H1 (cell line): ENCODE data around the gene PCYT1B. TPM values are rescaled to one million over a fixed set of nuclear protein-coding genes. Genes with fewer than 3 reads are reported as not detected.

Experiments used
- CTCF ChIA-PET: fragments of 300-600 bp; sonication (Branson Sonifier 250); formaldehyde crosslinking; loops from one replicate; lab custom pipeline; 2021; ENCODE audit not compliant: partially characterized antibody; lab: Charles Lee
- POLR2A ChIA-PET: fragments of 300-600 bp; sonication (Branson Sonifier 250); formaldehyde crosslinking; loops from one replicate; lab custom pipeline; 2021; ENCODE audit warnings: inconsistent platforms; ENCODE audit not compliant: partially characterized antibody; lab: Charles Lee
- DNase-seq, 2 experiments: peaks; one replicate each; pipeline versions ENCODE4 v3.0.0 to v3.0.0-alpha.2; 2010 to 2022; ENCODE audit warnings: low spot score in 2 of 2, low read depth in 1 of 2, mixed read lengths in 1 of 2
- FAIRE-seq: peaks from 2 replicates; lab custom pipeline; 2011; peaks lifted over from hg19 to GRCh38; lab: Jason Lieb, UNC
- H2AFZ ChIP-seq: 2 replicates; pipeline ENCODE4 v1.8.1; 2012; ENCODE audit warnings: low read length, inconsistent platforms
- H2AK5ac ChIP-seq: 2 replicates; pipeline ENCODE4 v1.6.1; 2013; ENCODE audit warnings: low read depth, low read length
- H2BK120ac ChIP-seq: replicated peaks from 2 replicates; pipeline ENCODE3; 2013; ENCODE audit warnings: low read depth, low read length, inconsistent platforms
- H2BK12ac ChIP-seq: 2 replicates; pipeline ENCODE4 v1.6.1; 2013; ENCODE audit warnings: low read depth, low read length
- H2BK15ac ChIP-seq: 2 replicates; pipeline ENCODE4 v1.6.1; 2013; ENCODE audit warnings: low read length
- H2BK20ac ChIP-seq: 2 replicates; pipeline ENCODE4 v1.6.1; 2013; ENCODE audit warnings: low read length
- H2BK5ac ChIP-seq: 2 replicates; pipeline ENCODE4 v1.6.1; 2013; ENCODE audit warnings: low read depth, low read length
- H3K14ac ChIP-seq: 2 replicates; pipeline ENCODE4 v1.6.1; 2013; ENCODE audit warnings: inconsistent platforms; ENCODE audit not compliant: insufficient read length
- H3K18ac ChIP-seq: 2 replicates; pipeline ENCODE4 v1.6.1; 2013; ENCODE audit warnings: low read length; ENCODE audit errors: extremely low read depth
- H3K23ac ChIP-seq: 2 replicates; pipeline ENCODE4 v1.6.1; 2013; ENCODE audit warnings: inconsistent platforms; ENCODE audit not compliant: insufficient read length
- H3K23me2 ChIP-seq: 2 replicates; pipeline ENCODE4 v1.6.1; 2013; ENCODE audit warnings: low read depth, low read length
- H3K27ac ChIP-seq: 2 replicates; pipeline ENCODE4 v1.6.1; 2011; ENCODE audit warnings: low read depth, low read length, inconsistent platforms
- H3K27me3 ChIP-seq, 4 experiments: replicated peaks in 1 of 4; 1 replicate in 1 of 4; 2 replicates in 3 of 4; pipeline versions ENCODE4 v1.6.1 to v1.8.1; 2011 to 2013; ENCODE audit warnings: low read length in 3 of 4, mild to moderate bottlenecking in 3 of 4, inconsistent platforms in 2 of 4, mixed read lengths in 2 of 4, moderate library complexity in 1 of 4; ENCODE audit not compliant: control insufficient read depth in 3 of 4, insufficient read depth in 3 of 4; ENCODE audit errors: extremely low read depth in 1 of 4
- H3K36me3 ChIP-seq, 4 experiments: 2 replicates each; pipeline versions ENCODE4 v1.6.1 to v1.8.1; 2011 to 2013; ENCODE audit warnings: mild to moderate bottlenecking in 4 of 4, low read length in 3 of 4, moderate library complexity in 2 of 4, control low read depth in 1 of 4, inconsistent platforms in 1 of 4; ENCODE audit not compliant: insufficient read depth in 4 of 4, control insufficient read depth in 2 of 4
- H3K4ac ChIP-seq: replicated peaks from 2 replicates; pipeline ENCODE3; 2013; ENCODE audit warnings: low read length, low read depth, mixed read lengths, inconsistent platforms; ENCODE audit not compliant: insufficient read length
- H3K4me1 ChIP-seq, 4 experiments: replicated peaks in 1 of 4; 1 replicate in 1 of 4; 2 replicates in 3 of 4; pipeline versions ENCODE4 v1.6.1 to v1.8.1; 2011 to 2013; ENCODE audit warnings: low read length in 3 of 4, inconsistent platforms in 2 of 4, mixed read lengths in 1 of 4; ENCODE audit not compliant: insufficient read depth in 4 of 4, control insufficient read depth in 3 of 4
- H3K4me2 ChIP-seq, 2 experiments: 2 replicates each; pipeline versions ENCODE4 v1.6.1 to v1.8.1; 2011 to 2013; ENCODE audit warnings: low read depth in 2 of 2, low read length in 2 of 2, control low read depth in 1 of 2, inconsistent platforms in 1 of 2, mild to moderate bottlenecking in 1 of 2; ENCODE audit not compliant: insufficient read depth in 1 of 2
- H3K4me3 ChIP-seq, 4 experiments: fragments of 200-600, 300-600 bp in 1 of 4; sonication (generic), shearing (Covaris generic), sonication (Bioruptor Twin) in 1 of 4; 2 replicates each; pipeline versions ENCODE4 v1.5.1 to v1.8.1; 2011 to 2016; ENCODE audit warnings: low read length in 4 of 4, low read depth in 3 of 4, control low read depth in 2 of 4, inconsistent platforms in 2 of 4, mild to moderate bottlenecking in 2 of 4, mixed read lengths in 1 of 4, moderate library complexity in 1 of 4; ENCODE audit not compliant: insufficient read depth in 2 of 4; ENCODE audit errors: extremely low read depth in 1 of 4
- H3K56ac ChIP-seq: replicated peaks from 2 replicates; pipeline ENCODE3; 2013; ENCODE audit warnings: low read depth, mild to moderate bottlenecking, mixed read lengths, low read length, inconsistent platforms; ENCODE audit not compliant: insufficient read length
- H3K79me1 ChIP-seq: 2 replicates; pipeline ENCODE4 v1.6.1; 2013; ENCODE audit warnings: low read depth, low read length, control low read depth
- H3K79me2 ChIP-seq, 2 experiments: 2 replicates each; pipeline versions ENCODE4 v1.6.1 to v1.8.1; 2012 to 2013; ENCODE audit warnings: low read length in 2 of 2, mild to moderate bottlenecking in 2 of 2, inconsistent platforms in 1 of 2; ENCODE audit not compliant: insufficient read depth in 2 of 2, control insufficient read depth in 1 of 2
- H3K9ac ChIP-seq, 4 experiments: replicated peaks in 1 of 4; 1 replicate in 1 of 4; 2 replicates in 3 of 4; pipeline versions ENCODE4 v1.6.1 to v1.8.1; 2011 to 2013; ENCODE audit warnings: low read depth in 3 of 4, low read length in 3 of 4, control low read depth in 2 of 4, mild to moderate bottlenecking in 2 of 4, moderate library complexity in 2 of 4, inconsistent platforms in 1 of 4; ENCODE audit errors: extremely low read depth in 1 of 4
- H3K9me3 ChIP-seq, 2 experiments: 2 replicates each; pipeline versions ENCODE4 v1.6.1 to v1.8.1; 2012 to 2013; ENCODE audit warnings: mild to moderate bottlenecking in 2 of 2, moderate library complexity in 2 of 2, control low read depth in 1 of 2, inconsistent platforms in 1 of 2, low read depth in 1 of 2, low read length in 1 of 2, mixed read lengths in 1 of 2; ENCODE audit not compliant: insufficient read depth in 2 of 2
- H4K20me1 ChIP-seq, 2 experiments: replicated peaks in 1 of 2; 2 replicates each; pipeline versions ENCODE3 to v1.8.1; 2011 to 2013; ENCODE audit warnings: inconsistent platforms in 2 of 2, low read length in 2 of 2, mild to moderate bottlenecking in 1 of 2; ENCODE audit not compliant: insufficient read depth in 2 of 2, control insufficient read depth in 1 of 2
- H4K5ac ChIP-seq: 2 replicates; pipeline ENCODE4 v1.6.1; 2013; ENCODE audit warnings: low read length, low read depth, mixed read lengths, inconsistent platforms; ENCODE audit not compliant: insufficient read length
- H4K8ac ChIP-seq: 2 replicates; pipeline ENCODE4 v1.8.0; 2013; ENCODE audit warnings: mild to moderate bottlenecking, moderate library complexity, low read length, inconsistent platforms; ENCODE audit not compliant: insufficient read depth; ENCODE audit errors: extremely low read depth
- H4K91ac ChIP-seq: replicated peaks from 2 replicates; pipeline ENCODE3; 2013; ENCODE audit warnings: low read length, mixed read lengths, inconsistent platforms; ENCODE audit not compliant: insufficient read length
- E2F6 ChIP-seq: IDR thresholded peaks from 2 replicates; pipeline ENCODE4 v1.6.1; 2012; ENCODE audit warnings: inconsistent platforms
- FOSL1 ChIP-seq: IDR thresholded peaks from 2 replicates; pipeline ENCODE4 v1.6.1; 2011; ENCODE audit warnings: mild to moderate bottlenecking, low read depth, low read length, moderate library complexity; ENCODE audit not compliant: insufficient read depth
- HDAC2 ChIP-seq, 2 experiments: fragments of 300-600 bp in 1 of 2; sonication (generic) in 1 of 2; IDR thresholded peaks; 2 replicates each; pipeline ENCODE4 v1.6.1; 2011 to 2012; ENCODE audit warnings: low read depth in 2 of 2, low read length in 2 of 2, mild to moderate bottlenecking in 2 of 2, moderate library complexity in 2 of 2, borderline replicate concordance in 1 of 2, inconsistent platforms in 1 of 2
- JUN ChIP-seq: IDR thresholded peaks from 2 replicates; pipeline ENCODE4 v1.6.1; 2011; ENCODE audit warnings: low read depth, mild to moderate bottlenecking, improper control_type of control experiment, low read length
- KDM5A ChIP-seq: fragments of 200-600 bp; IDR thresholded peaks from 2 replicates; pipeline ENCODE4 v1.7.1; 2012; ENCODE audit warnings: mild to moderate bottlenecking, low read length, inconsistent platforms, mixed read lengths
- NRF1 ChIP-seq: IDR thresholded peaks from 2 replicates; pipeline ENCODE4 v1.6.1; 2011; ENCODE audit warnings: mild to moderate bottlenecking, low read depth, low read length, improper control_type of control experiment
- SAP30 ChIP-seq: fragments of 300-600 bp; sonication (generic); IDR thresholded peaks from 2 replicates; pipeline ENCODE4 v1.7.1; 2012; ENCODE audit warnings: low read length, moderate library complexity, mild to moderate bottlenecking, inconsistent platforms; ENCODE audit not compliant: insufficient read depth, insufficient replicate concordance
- SP2 ChIP-seq: IDR thresholded peaks from 2 replicates; pipeline ENCODE4 v1.6.1; 2012; ENCODE audit warnings: mild to moderate bottlenecking, low read length, inconsistent platforms
- SUZ12 ChIP-seq: fragments of 200-600 bp; sonication (generic); IDR thresholded peaks from 2 replicates; pipeline ENCODE4 v1.6.1; 2012; ENCODE audit warnings: mild to moderate bottlenecking, inconsistent platforms, low read length, moderate library complexity, mixed read lengths
- TAF1 ChIP-seq: IDR thresholded peaks from 2 replicates; pipeline ENCODE4 v1.6.1; 2011; ENCODE audit warnings: mild to moderate bottlenecking, low read depth, low read length
- WGBS, 2 experiments: shearing (Covaris generic) in 1 of 2; methylation state at CpG; one replicate each; pipeline versions ENCODE4 v1.1.6 to v1.1.7; 2013 to 2015; ENCODE audit warnings: low lambda C conversion rate in 2 of 2, mixed read lengths in 2 of 2, inconsistent platforms in 1 of 2, low coverage in 1 of 2, missing lambda C conversion rate in 1 of 2; ENCODE audit not compliant: insufficient replicate concordance in 2 of 2, insufficient coverage in 1 of 2, insufficient read length in 1 of 2; ENCODE audit errors: extremely low coverage in 1 of 2, missing lambda C conversion rate in 1 of 2; 5-methylcytosine and 5-hydroxymethylcytosine counted together
- polyA plus RNA-seq, 7 experiments: library from polyadenylated mRNA; depleted of rRNA in 3 of 7; stranded (reverse) in 5 of 7; unstranded in 2 of 7; fragments of >200 nt in 5 of 7; fragments of 200-250 nt in 2 of 7; gene quantifications; 1 replicate in 5 of 7; 2 replicates in 1 of 7; 4 replicates in 1 of 7; pipeline versions ENCODE4 v1.2.1 to v1.2.3, GENCODE V29; 2011 to 2013; ENCODE audit warnings: missing spikeins in 2 of 7, mixed read lengths in 2 of 7
- total RNA-seq: library from RNA; stranded (reverse); fragmentation: NEBNext Ultra II Directional; extraction: Animal tissue kit (Norgen Biotek cat#: 25700); gene quantifications from 2 replicates; pipeline ENCODE4 v1.2.1, GENCODE V29; 2021

Gene PCYT1B
- total and polyA plus RNA-seq, 2 of the 8 experiments (the other 6 are each of a cell fraction or from before 2014, with no cell fraction given) = 17.9 to 30.6 TPM

GRCh38 chrX:24594501-24594900 is 52.6 kb downstream of the PCYT1B start:
- Histone ChIP-seq H2BK20ac (no peak overlapping the region), H4K8ac (no peak overlapping the region), H2BK12ac (no peak overlapping the region), H3K4me2 (no peak overlapping the region), H3K9ac (no peak overlapping the region), H2BK5ac (no peak overlapping the region), H3K23ac (no peak overlapping the region), H4K91ac (no peak overlapping the region), H3K36me3 (peaks cover 0 to 2% (median 0%) of the 10 kb centered on the region in 4 experiments; a peak in 1 of 8 replicates), H3K79me2 (no peaks in the 10 kb centered on the region), H2BK120ac (no peak overlapping the region), H2AFZ (no peak overlapping the region), H3K4ac (no peak overlapping the region), H3K4me3 (no peak overlapping the region), H3K27me3 (no peaks in the 10 kb centered on the region), H2AK5ac (no peak overlapping the region), H3K4me1 (no peaks in the 10 kb centered on the region), H3K9me3 (no peaks in the 10 kb centered on the region), H2BK15ac (no peak overlapping the region), H4K5ac (no peak overlapping the region), H3K18ac (no peak overlapping the region), H3K14ac (no peak overlapping the region), H3K27ac (no peak overlapping the region), H4K20me1 (no peaks in the 10 kb centered on the region), H3K23me2 (no peaks in the 10 kb centered on the region), H3K79me1 (no peaks in the 10 kb centered on the region), H3K56ac (no peak overlapping the region)
- FAIRE-seq (no peak), DNase-seq (no peak)
- CTCF ChIA-PET = interaction anchor here (1.1 to 1.7 kb wide), 3 partner anchors 20 to 34 kb away, joined by 3 read pairs; no protein-coding TSS in a partner anchor
- TF ChIP-seq NRF1 (no peak), KDM5A (no peak), SP2 (no peak), HDAC2 (IDR thresholded peaks at IDR 0.05; ENCODE audit: borderline replicate concordance in 1 of 2, low read depth in 2 of 2, low read length in 2 of 2) (no peak), E2F6 (no peak), SAP30 (no peak), JUN (no peak), FOSL1 (no peak), TAF1 (no peak), SUZ12 (no peak)
- POLR2A ChIA-PET = no interaction called here
- 85% methylated on average over 4 of the region's 4 CpGs; no CpG with 5 or more reads in 1 of the 2 experiments for WGBS, 2 experiments
